ENCODE measurements around the gene JARID2.

Gene JARID2

GRCh38 chr6:15245361-15246216, at the start of gene JARID2:
TSS of gene JARID2 (plus strand) at chr6:15246069. CDS start at chr6:15246540, 471 bp downstream.
- H3K9ac ChIP-seq, result peak within 1 kb of the TSS; percentile 83 to 96 (median 93)
- H3K4me2 ChIP-seq, result peak within 1 kb of the TSS; percentile 83 to 97 (median 93)
- TF ChIP-seq Cebpa-rat (IDR thresholded peaks at IDR 0.05), result no peak
- H3K4me1 ChIP-seq, result peaks cover 36 to 43% (median 39%) of the 10 kb centered on the region in 10 experiments
- H3K9me3 ChIP-seq (replicated peaks in 1 of 11), result no peaks in the 10 kb centered on the region
- H3K36me3 ChIP-seq, result no peaks in the 10 kb centered on the region
- peaks cover 19 to 40% (median 33%) of the 10 kb centered on the region in 11 experiments; a peak in 21 of 22 replicates for H4K20me1 ChIP-seq
- peak within 1 kb of the TSS; percentile 80 to 97 (median 86) for H3K4me3 ChIP-seq
- H3K27ac ChIP-seq, result peak within 1 kb of the TSS; percentile 86 to 97 (median 91)
- no peaks in the 10 kb centered on the region for H3K27me3 ChIP-seq

DNA sequence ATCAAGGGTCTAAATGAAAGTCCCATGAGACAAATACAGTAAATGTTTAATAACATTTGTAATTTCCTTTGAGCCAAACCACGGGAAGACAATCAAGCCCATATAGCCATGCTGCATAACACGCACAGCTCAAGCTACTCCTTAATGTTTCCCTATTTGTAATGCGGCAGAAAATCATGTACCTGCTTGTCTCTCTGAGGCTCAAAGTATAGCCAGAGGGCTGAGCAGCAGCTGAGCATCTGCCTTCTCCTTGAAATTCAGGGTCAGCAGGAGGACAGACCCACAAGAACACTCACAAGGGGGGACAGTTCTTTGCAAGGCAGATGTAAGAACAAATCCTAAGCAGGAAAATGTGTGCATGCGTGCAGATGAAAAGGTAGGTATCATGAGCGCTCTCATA, 45.8 kb upstream of the JARID2 start:
- Histone ChIP-seq H3K36me3 (no peaks in the 10 kb centered on the region), H3K9ac (no peak overlapping the region), H3K27ac (no peak overlapping the region), H3K27me3 (no peaks in the 10 kb centered on the region), H3K4me2 (no peak overlapping the region), H3K4me3 (no peak overlapping the region), H3K9me3 (replicated peaks in 1 of 11) (no peaks in the 10 kb centered on the region), H4K20me1 (no peaks in the 10 kb centered on the region), H3K4me1 (no peaks in the 10 kb centered on the region; a peak in 1 of 20 replicates)
- TF ChIP-seq Cebpa-rat (IDR thresholded peaks at IDR 0.05), result no peak

DNA sequence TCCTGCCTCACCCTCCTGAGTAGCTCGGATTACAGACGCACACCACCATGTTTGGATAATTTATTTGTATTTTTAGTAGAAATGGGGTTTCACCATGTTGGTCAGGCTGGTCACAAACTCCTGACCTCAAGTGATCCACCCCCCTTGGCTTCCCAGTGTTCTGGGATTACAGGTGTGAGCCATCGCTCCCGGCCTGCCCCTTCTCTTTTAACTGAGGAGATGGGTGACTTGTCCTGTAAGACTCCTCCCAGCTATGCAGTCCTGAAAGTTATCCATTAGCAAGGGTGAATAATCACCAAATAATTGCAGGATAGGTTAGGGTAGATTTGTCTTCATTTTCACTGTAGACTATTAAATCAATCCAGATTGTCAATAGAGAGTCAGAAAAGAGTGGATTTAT, 40.5 kb upstream of the JARID2 start:
- H3K36me3 ChIP-seq, result no peaks in the 10 kb centered on the region
- TF ChIP-seq Cebpa-rat (IDR thresholded peaks at IDR 0.05), result no peak
- no peak overlapping the region for H3K4me2 ChIP-seq
- no peak overlapping the region for H3K4me3 ChIP-seq
- peaks cover 0 to 35% (median 0%) of the 10 kb centered on the region in 10 experiments; a peak in 7 of 20 replicates for H3K4me1 ChIP-seq
- H3K27ac ChIP-seq, result no peak overlapping the region
- H3K27me3 ChIP-seq, result no peaks in the 10 kb centered on the region
- H3K9ac ChIP-seq, result no peak overlapping the region
- H4K20me1 ChIP-seq, result no peaks in the 10 kb centered on the region
- H3K9me3 ChIP-seq (replicated peaks in 1 of 11), result peaks cover 0 to 9% (median 0%) of the 10 kb centered on the region in 11 experiments; a peak in 2 of 22 replicates

DNA sequence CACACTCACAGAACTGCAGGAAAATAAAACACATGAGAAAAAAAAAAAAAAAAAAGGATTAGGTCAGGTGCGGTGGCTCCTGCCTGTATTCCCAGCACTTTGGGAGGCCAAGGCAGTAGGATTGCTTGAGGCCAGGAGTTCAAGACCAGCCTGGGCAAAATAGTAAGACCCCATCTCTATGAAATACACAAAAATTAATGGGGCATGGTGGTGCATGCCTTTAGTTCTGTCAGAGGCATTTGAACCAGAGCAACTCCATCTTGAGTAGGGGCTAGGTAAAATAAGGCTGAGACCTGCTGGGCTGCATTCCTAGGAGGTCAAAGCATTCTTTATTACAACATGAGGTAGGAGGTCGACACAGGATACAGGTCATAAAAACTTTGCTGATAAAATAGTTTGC, 39.0 kb upstream of the JARID2 start:
- Histone ChIP-seq H3K4me3 (no peak overlapping the region), H3K36me3 (no peaks in the 10 kb centered on the region), H3K4me1 (peaks cover 0 to 35% (median 0%) of the 10 kb centered on the region in 10 experiments; a peak in 7 of 20 replicates), H3K9ac (no peak overlapping the region), H3K27me3 (no peaks in the 10 kb centered on the region), H3K9me3 (replicated peaks in 1 of 11) (peaks cover 0 to 17% (median 6%) of the 10 kb centered on the region in 11 experiments; a peak in 8 of 22 replicates), H3K4me2 (no peak overlapping the region), H3K27ac (no peak overlapping the region), H4K20me1 (no peaks in the 10 kb centered on the region)
- TF ChIP-seq Cebpa-rat (IDR thresholded peaks at IDR 0.05), result no peak

DNA sequence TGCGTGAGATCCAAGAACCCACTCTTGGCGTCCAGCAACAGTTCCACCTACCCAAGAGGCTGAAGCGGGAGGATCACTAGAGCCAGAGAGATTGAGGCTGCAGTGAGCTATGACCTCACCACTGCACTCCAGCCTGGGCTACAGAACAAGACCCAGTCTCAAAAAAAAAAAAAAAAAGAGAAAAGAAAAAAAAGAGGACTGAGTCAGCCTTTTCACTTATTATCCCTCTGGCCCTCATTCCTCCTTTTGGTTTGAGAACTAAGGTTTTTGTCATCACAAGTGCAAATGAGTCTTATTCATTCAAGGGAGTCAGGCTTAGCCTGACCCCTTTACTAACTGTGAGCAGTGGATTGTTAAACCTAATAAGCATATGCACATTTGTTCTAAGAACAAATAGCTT, 37.9 kb upstream of the JARID2 start:
- no peaks in the 10 kb centered on the region for H3K27me3 ChIP-seq
- H3K4me1 ChIP-seq, result peaks cover 0 to 35% (median 0%) of the 10 kb centered on the region in 10 experiments; a peak in 7 of 20 replicates
- H3K4me3 ChIP-seq, result no peak overlapping the region
- peaks cover 0 to 17% (median 6%) of the 10 kb centered on the region in 11 experiments; a peak in 8 of 22 replicates for H3K9me3 ChIP-seq (replicated peaks in 1 of 11)
- H3K4me2 ChIP-seq, result peak overlapping the region in 2 of 11 experiments; percentile 63; a peak in 3 of 22 replicates
- H3K27ac ChIP-seq, result no peak overlapping the region
- H3K9ac ChIP-seq, result no peak overlapping the region
- no peaks in the 10 kb centered on the region for H4K20me1 ChIP-seq
- no peaks in the 10 kb centered on the region for H3K36me3 ChIP-seq
- TF ChIP-seq Cebpa-rat (IDR thresholded peaks at IDR 0.05), result no peak

DNA sequence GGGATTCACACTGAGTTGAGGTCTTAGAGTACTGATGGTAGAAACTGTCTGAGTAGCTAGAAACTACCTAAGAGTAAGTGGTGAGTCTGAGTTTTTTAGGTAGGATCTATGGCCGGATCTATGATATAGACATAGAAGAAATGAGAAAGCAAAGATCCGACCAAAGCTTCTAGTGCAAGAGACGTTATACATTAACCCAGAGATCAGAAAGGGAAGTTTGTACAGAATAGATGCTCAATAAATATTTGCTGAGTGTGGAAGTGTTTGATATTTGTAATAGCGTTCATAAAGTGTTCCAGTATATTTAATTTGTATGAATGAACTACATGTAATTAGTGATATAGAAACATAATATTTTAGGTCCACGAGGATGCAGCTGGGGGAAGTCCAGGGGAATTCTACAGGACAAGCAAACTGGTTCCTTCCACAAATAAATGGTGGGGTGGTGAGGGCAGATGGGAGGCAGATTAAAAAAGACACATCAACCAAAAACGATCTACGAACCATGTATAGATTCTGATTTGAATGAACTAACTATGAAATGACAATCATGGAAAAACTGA, 31.9 kb upstream of the JARID2 start:
- Histone ChIP-seq H3K9ac (no peak overlapping the region), H3K27me3 (no peaks in the 10 kb centered on the region), H3K4me3 (no peak overlapping the region), H3K9me3 (replicated peaks in 1 of 11) (peaks cover 0 to 29% (median 15%) of the 10 kb centered on the region in 11 experiments; a peak in 18 of 22 replicates), H3K4me2 (no peak overlapping the region), H3K27ac (no peak overlapping the region), H3K4me1 (peaks cover 0 to 23% (median 5%) of the 10 kb centered on the region in 10 experiments; a peak in 8 of 20 replicates), H4K20me1 (no peaks in the 10 kb centered on the region), H3K36me3 (no peaks in the 10 kb centered on the region)
- no peak for TF ChIP-seq Cebpa-rat (IDR thresholded peaks at IDR 0.05)

DNA sequence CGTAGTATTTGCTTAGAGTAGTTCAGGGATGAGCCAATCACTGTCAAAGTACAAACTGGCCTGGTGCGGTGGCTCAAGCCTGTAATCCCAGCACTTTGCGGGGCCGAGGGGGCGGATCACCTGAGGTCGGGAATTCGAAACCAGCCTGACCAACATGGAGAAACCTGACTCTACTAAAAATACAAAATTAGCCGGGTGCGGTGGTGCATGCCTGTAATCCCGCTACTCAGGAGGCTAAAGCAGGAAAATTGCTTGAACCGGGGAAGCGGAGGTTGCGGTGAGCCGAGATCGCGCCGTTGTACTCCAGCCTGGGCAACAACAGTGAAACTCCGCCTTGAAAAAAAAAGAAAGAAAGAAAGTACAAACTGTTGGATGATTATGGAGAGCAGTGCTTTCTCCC, 27.5 kb upstream of the JARID2 start:
- peaks cover 0 to 24% (median 23%) of the 10 kb centered on the region in 11 experiments; a peak in 18 of 22 replicates for H3K9me3 ChIP-seq (replicated peaks in 1 of 11)
- H4K20me1 ChIP-seq, result no peaks in the 10 kb centered on the region
- H3K27ac ChIP-seq, result peak overlapping the region in 1 of 11 experiments; percentile 22; a peak in 2 of 22 replicates
- TF ChIP-seq Cebpa-rat (IDR thresholded peaks at IDR 0.05), result no peak
- H3K27me3 ChIP-seq, result no peaks in the 10 kb centered on the region
- no peak overlapping the region for H3K4me3 ChIP-seq
- no peak overlapping the region for H3K4me2 ChIP-seq
- no peak overlapping the region for H3K9ac ChIP-seq
- H3K36me3 ChIP-seq, result no peaks in the 10 kb centered on the region
- peaks cover 11 to 36% (median 28%) of the 10 kb centered on the region in 10 experiments; a peak in 19 of 20 replicates for H3K4me1 ChIP-seq

- Histone ChIP-seq H3K4me2 (no peak overlapping the region), H3K9me3 (replicated peaks in 1 of 11) (peaks cover 0 to 24% (median 23%) of the 10 kb centered on the region in 11 experiments; a peak in 18 of 22 replicates), H3K9ac (no peak overlapping the region), H3K27ac (no peak overlapping the region; a peak in 1 of 22 replicates), H3K27me3 (no peaks in the 10 kb centered on the region), H4K20me1 (no peaks in the 10 kb centered on the region), H3K36me3 (no peaks in the 10 kb centered on the region), H3K4me1 (peaks cover 11 to 37% (median 30%) of the 10 kb centered on the region in 10 experiments; a peak in 19 of 20 replicates), H3K4me3 (no peak overlapping the region)
- no peak for TF ChIP-seq Cebpa-rat (IDR thresholded peaks at IDR 0.05)
Measured at GRCh38 chr6:15220062-15220461, 25.8 kb upstream of the JARID2 start.

GRCh38 chr6:15227827-15228318, 18.0 kb upstream of the JARID2 start:
- peaks cover 8 to 27% (median 19%) of the 10 kb centered on the region in 10 experiments for H3K4me1 ChIP-seq
- H3K27ac ChIP-seq, result no peak overlapping the region

More at GRCh38 chr6:15227827-15228318, 18.0 kb upstream of the JARID2 start:
- no peak overlapping the region for H3K4me2 ChIP-seq
- H4K20me1 ChIP-seq, result no peaks in the 10 kb centered on the region
- H3K9ac ChIP-seq, result no peak overlapping the region
- H3K4me3 ChIP-seq, result no peak overlapping the region
- no peak for TF ChIP-seq Cebpa-rat (IDR thresholded peaks at IDR 0.05)
- no peaks in the 10 kb centered on the region for H3K36me3 ChIP-seq
- no peaks in the 10 kb centered on the region for H3K9me3 ChIP-seq (replicated peaks in 1 of 11)
- H3K27me3 ChIP-seq, result no peaks in the 10 kb centered on the region

Measured in BLaER1 treated with 17β-estradiol and CSF1 and Interleukin-3, amounts not matched to agents 10 nM and 100 nM (cell line).